ENCODE results near the gene PTPRE.
A peak's percentile ranks its signal among the peaks of the same experiment; 100 is the strongest.

Gene PTPRE

GRCh38 chr10:128000471-128001362, 93.8 kb downstream of the PTPRE start:
- no peak for DNase-seq (ENCODE audit: low spot score)

GRCh38 chr10:128001363-128001745, 94.5 kb downstream of the PTPRE start:
- no peak for DNase-seq (ENCODE audit: low spot score)

GRCh38 chr10:128001849-128002248, 94.9 kb downstream of the PTPRE start:
- no peak for DNase-seq (ENCODE audit: low spot score)

GRCh38 chr10:128003521-128003920, 96.6 kb downstream of the PTPRE start:
- DNase-seq (ENCODE audit: low spot score) = no peak

- no peak for DNase-seq (ENCODE audit: low spot score)
Measured at GRCh38 chr10:128005858-128006257, 99.0 kb downstream of the PTPRE start.

- DNase-seq (ENCODE audit: low spot score) = no peak
Measured at GRCh38 chr10:128007056-128007455, 100.2 kb downstream of the PTPRE start.

- no peak for DNase-seq (ENCODE audit: low spot score)
Measured at GRCh38 chr10:128007971-128008370, 101.1 kb downstream of the PTPRE start.

GRCh38 chr10:128008521-128009250, 101.8 kb downstream of the PTPRE start:
- DNase-seq (ENCODE audit: low spot score) = no peak

GRCh38 chr10:128009372-128010126, 102.6 kb downstream of the PTPRE start:
- DNase-seq (ENCODE audit: low spot score) = no peak

- DNase-seq (ENCODE audit: low spot score) = peak; percentile 83
Measured at GRCh38 chr10:128011059-128011979, 104.4 kb downstream of the PTPRE start.

GRCh38 chr10:128013626-128014025, 106.7 kb downstream of the PTPRE start:
- DNase-seq (ENCODE audit: low spot score) = no peak

- DNase-seq (ENCODE audit: low spot score) = no peak
Measured at GRCh38 chr10:128014236-128014635, 107.3 kb downstream of the PTPRE start.

GRCh38 chr10:128016423-128017060, 109.6 kb downstream of the PTPRE start:
- DNase-seq (ENCODE audit: low spot score) = no peak

- DNase-seq (ENCODE audit: low spot score) = no peak
Measured at GRCh38 chr10:128017822-128018221, 110.9 kb downstream of the PTPRE start.

GRCh38 chr10:128018236-128018635, 111.3 kb downstream of the PTPRE start:
- no peak for DNase-seq (ENCODE audit: low spot score)

GRCh38 chr10:128018691-128019090, 111.8 kb downstream of the PTPRE start:
- no peak for DNase-seq (ENCODE audit: low spot score)

- no peak for DNase-seq (ENCODE audit: low spot score)
Measured at GRCh38 chr10:128022261-128023196, 115.6 kb downstream of the PTPRE start.

- DNase-seq (ENCODE audit: low spot score) = no peak
Measured at GRCh38 chr10:128024426-128024825, 117.5 kb downstream of the PTPRE start.

GRCh38 chr10:128025437-128025836, 118.5 kb downstream of the PTPRE start:
- DNase-seq (ENCODE audit: low spot score) = no peak

- no peak for DNase-seq (ENCODE audit: low spot score)
Measured at GRCh38 chr10:128025951-128026350, 119.0 kb downstream of the PTPRE start.

Data from CD4-positive, alpha-beta T cell treated with Interleukin-6 at 100 ng/mL for 8 hours (primary cell).